Left colon (tissue), 2 donors: ENCODE data around the gene VWF. TPM values are rescaled to one million over a fixed set of nuclear protein-coding genes. Genes with fewer than 3 reads are reported as not detected.
A peak's percentile ranks its signal among the peaks of the same experiment; 100 is the strongest.

Experiments
- ATAC-seq: fragments of 200-7000 bp; cut with Tn5 transposase; one replicate; pipeline ENCODE4 v1.9.1; 2020; ENCODE audit warnings: mild to moderate bottlenecking, moderate library complexity
- DNase-seq, 2 donors: peaks; one replicate each; pipeline ENCODE4 v3.0.0-alpha.2; 2020
- intact Hi-C, 2 donors: fragments of 100-400 bp; cut with DNase I in 1 of 2; cut with micrococcal nuclease in 1 of 2; formaldehyde crosslinking; loops; one replicate each; pipeline versions ENCODE4 v1.11.2 to v1.14.0; 2022; cut with DNase I, micrococcal nuclease
- total RNA-seq, 2 donors: library from RNA; stranded (reverse); fragmentation: NEBNext Ultra II Directional; extraction: Animal tissue kit (Norgen Biotek cat#: 25700); gene quantifications; one replicate each; pipeline ENCODE4 v1.2.1, GENCODE V29; 2021
- donor health status: DM: no; HTN: no; CAD: no.
- donor health status: DM: yes; HTN: yes; CAD: no.

VWF gene
- total RNA-seq, 2 donors from 2014 or later, result 42.8 to 48.5 TPM

- intact Hi-C loops, result no loop called here
- ATAC-seq (no peak), DNase-seq (no peak)
Measured at GRCh38 chr12:5952031-5952430, 172.4 kb downstream of the VWF start.

GRCh38 chr12:5948696-5949095, 175.8 kb downstream of the VWF start:
- ATAC-seq, result no peak
- intact Hi-C loops, result no loop called here
- DNase-seq, result no peak

GRCh38 chr12:5947006-5947405, 177.5 kb downstream of the VWF start:
- no peak for ATAC-seq
- intact Hi-C loops, result no loop called here
- DNase-seq, result no peak

GRCh38 chr12:5946388-5946787, 178.1 kb downstream of the VWF start:
- ATAC-seq (no peak), DNase-seq (no peak)
- intact Hi-C loops, result no loop called here

GRCh38 chr12:5945071-5946008, 179.1 kb downstream of the VWF start, which contains the start of gene ANO2:
TSS of gene ANO2 (minus strand) at chr12:5945259. CDS start at chr12:5945217, 42 bp downstream.
- ATAC-seq, result peak; percentile 46

GRCh38 chr12:5944688-5945070, 179.8 kb downstream of the VWF start:
- intact Hi-C loops, result no loop called here
- DNase-seq (no peak), ATAC-seq (no peak)

More at GRCh38 chr12:5945071-5946008, 179.1 kb downstream of the VWF start, which contains the start of gene ANO2:
- DNase-seq, result no peak
- intact Hi-C loops, result no loop called here

- intact Hi-C loops, result no loop called here
- DNase-seq (no peak), ATAC-seq (no peak)
Measured at GRCh38 chr12:5944053-5944452, 180.4 kb downstream of the VWF start.

- ATAC-seq (no peak), DNase-seq (no peak)
- intact Hi-C loops, result no loop called here
Measured at GRCh38 chr12:5941907-5942306, 182.6 kb downstream of the VWF start.

GRCh38 chr12:5927732-5928516, 196.5 kb downstream of the VWF start:
- no peak for DNase-seq
- ATAC-seq, result no peak
- intact Hi-C loops, result no loop called here

GRCh38 chr12:5925646-5926045, 198.8 kb downstream of the VWF start:
- no peak for ATAC-seq
- intact Hi-C loops, result no loop called here
- no peak for DNase-seq

- DNase-seq (no peak), ATAC-seq (no peak)
- intact Hi-C loops, result no loop called here
Measured at GRCh38 chr12:5924342-5924741, 200.1 kb downstream of the VWF start.

GRCh38 chr12:5923751-5924150, 200.7 kb downstream of the VWF start:
- DNase-seq (no peak), ATAC-seq (no peak)
- intact Hi-C loops, result no loop called here

- DNase-seq (no peak), ATAC-seq (no peak)
- intact Hi-C loops, result no loop called here
Measured at GRCh38 chr12:5923043-5923605, 201.3 kb downstream of the VWF start.

- ATAC-seq, result no peak
- DNase-seq, result no peak
- intact Hi-C loops, result no loop called here
Measured at GRCh38 chr12:5921966-5922899, 202.2 kb downstream of the VWF start.

- intact Hi-C loops, result no loop called here
- ATAC-seq, result no peak
- no peak for DNase-seq
Measured at GRCh38 chr12:5921027-5921909, 203.2 kb downstream of the VWF start.

- ATAC-seq (no peak), DNase-seq (no peak)
- intact Hi-C loops, result no loop called here
Measured at GRCh38 chr12:5916785-5917290, 207.6 kb downstream of the VWF start.

GRCh38 chr12:5915511-5915910, 209.0 kb downstream of the VWF start:
- no peak for ATAC-seq
- intact Hi-C loops, result no loop called here
- DNase-seq, result no peak
